Activated T-cell treated with anti-CD3 and anti-CD28 coated beads, Interleukin-2, amount 50 U/mL, for 48 hours (primary cell): ENCODE measurements around the gene TRAPPC11.

Experiments used
- DNase-seq, 2 experiments: peaks; one replicate each; pipeline ENCODE4 v3.0.0-alpha.2; 2020

The TRAPPC11 gene

DNA sequence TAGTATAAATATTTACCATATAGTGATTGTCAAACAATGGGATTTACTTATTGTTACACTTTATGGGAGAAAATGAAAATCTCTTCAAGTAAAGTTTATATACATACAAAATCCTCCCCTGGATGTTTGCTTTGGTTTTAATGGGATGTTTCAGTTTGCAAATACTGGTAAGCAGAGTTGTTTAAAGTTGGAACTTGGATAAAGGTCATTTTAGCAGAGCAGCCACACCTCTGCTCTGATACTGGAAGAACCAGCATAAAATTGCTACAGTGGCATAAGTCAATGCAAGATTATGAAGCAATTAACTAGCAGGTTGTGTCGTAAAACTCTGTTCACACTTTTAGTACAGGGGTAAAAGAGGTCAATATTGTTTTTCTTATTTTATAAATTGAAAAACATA, 101.2 kb downstream of the TRAPPC11 start:
- no peak for DNase-seq
